GM12878 (cell line): ENCODE results near the gene C2orf80. TPM values are rescaled to one million over a fixed set of nuclear protein-coding genes. Genes with fewer than 3 reads are reported as not detected.

Experiments used
- NR2F1 ChIP-seq: fragments of 450-650 bp; conservative IDR thresholded peaks from 2 replicates; pipeline ENCODE4 v1.6.1; 2017; ENCODE audit warnings: mild to moderate bottlenecking
- PRDM15 ChIP-seq: fragments of 450-650 bp; formaldehyde crosslinking; IDR thresholded peaks from 2 replicates; pipeline ENCODE4 v1.4.0; 2020; ENCODE audit warnings: mild to moderate bottlenecking, moderate library complexity
- TAF1 ChIP-seq: IDR thresholded peaks from 2 replicates; pipeline ENCODE4 v1.6.1; 2011; ENCODE audit warnings: mild to moderate bottlenecking, low read depth, low read length, borderline replicate concordance
- ZNF592 ChIP-seq: fragments of 450-650 bp; IDR thresholded peaks from 2 replicates; pipeline ENCODE4 v1.6.1; 2017; ENCODE audit warnings: mild to moderate bottlenecking, moderate library complexity
- polyA plus RNA-seq, 11 experiments: library from polyadenylated mRNA; depleted of rRNA in 4 of 11; unstranded in 6 of 11; stranded (reverse) in 5 of 11; fragments of >200 nt; fragmentation: Nextera tagmentation in 4 of 11; fragmentation: Illumina TruSeq in 1 of 11; extraction: Ambion mirVana in 4 of 11; extraction: Trizol in 1 of 11; gene quantifications; 1 replicate in 1 of 11; 2 replicates in 10 of 11; pipeline versions ENCODE4 v1.2.1 to v1.2.3, GENCODE V29; 2011 to 2016; ENCODE audit warnings: inconsistent platforms in 2 of 11, missing spikeins in 2 of 11, low read depth in 1 of 11
- total RNA-seq, 4 experiments: library from RNA; depleted of rRNA in 3 of 4; stranded (reverse); fragments of >200 nt in 3 of 4; fragmentation: Illumina TruSeq in 1 of 4; extraction: Trizol in 1 of 4; gene quantifications; 2 replicates each; pipeline versions ENCODE4 v1.2.1 to v1.2.3, GENCODE V29; 2013 to 2021
- TF ChIP-seq, protein P1 (sequence below): fragments of 450-650 bp; formaldehyde crosslinking; IDR thresholded peaks from 2 replicates; pipeline ENCODE4 v1.5.0; 2022; ENCODE audit warnings: mild to moderate bottlenecking, missing genetic modification characterization

Gene C2orf80
- total and polyA plus RNA-seq, 10 of the 15 experiments (the other 5 are each of a cell fraction or from before 2014, with no cell fraction given): not detected

DNA sequence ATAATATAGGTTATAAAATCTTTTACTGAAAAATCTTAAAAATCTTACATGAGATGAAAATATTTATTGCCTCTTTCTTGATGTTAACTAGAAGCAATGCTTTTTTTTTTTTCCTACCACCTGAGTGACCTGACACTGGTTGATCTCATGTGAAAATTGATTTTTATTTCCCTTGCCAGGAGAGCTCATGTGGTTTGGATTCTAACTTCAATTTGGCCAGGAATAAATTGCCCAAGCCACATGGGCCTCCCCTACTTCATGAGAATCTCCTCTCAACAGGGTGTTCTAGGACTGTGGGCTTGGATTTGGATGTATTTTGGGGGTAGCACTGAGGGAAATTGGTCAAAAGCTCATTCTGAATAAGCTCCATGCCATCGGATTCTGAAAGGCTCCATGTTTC, 45.0 kb upstream of the C2orf80 start (continued):
- TF ChIP-seq, protein P1, sequence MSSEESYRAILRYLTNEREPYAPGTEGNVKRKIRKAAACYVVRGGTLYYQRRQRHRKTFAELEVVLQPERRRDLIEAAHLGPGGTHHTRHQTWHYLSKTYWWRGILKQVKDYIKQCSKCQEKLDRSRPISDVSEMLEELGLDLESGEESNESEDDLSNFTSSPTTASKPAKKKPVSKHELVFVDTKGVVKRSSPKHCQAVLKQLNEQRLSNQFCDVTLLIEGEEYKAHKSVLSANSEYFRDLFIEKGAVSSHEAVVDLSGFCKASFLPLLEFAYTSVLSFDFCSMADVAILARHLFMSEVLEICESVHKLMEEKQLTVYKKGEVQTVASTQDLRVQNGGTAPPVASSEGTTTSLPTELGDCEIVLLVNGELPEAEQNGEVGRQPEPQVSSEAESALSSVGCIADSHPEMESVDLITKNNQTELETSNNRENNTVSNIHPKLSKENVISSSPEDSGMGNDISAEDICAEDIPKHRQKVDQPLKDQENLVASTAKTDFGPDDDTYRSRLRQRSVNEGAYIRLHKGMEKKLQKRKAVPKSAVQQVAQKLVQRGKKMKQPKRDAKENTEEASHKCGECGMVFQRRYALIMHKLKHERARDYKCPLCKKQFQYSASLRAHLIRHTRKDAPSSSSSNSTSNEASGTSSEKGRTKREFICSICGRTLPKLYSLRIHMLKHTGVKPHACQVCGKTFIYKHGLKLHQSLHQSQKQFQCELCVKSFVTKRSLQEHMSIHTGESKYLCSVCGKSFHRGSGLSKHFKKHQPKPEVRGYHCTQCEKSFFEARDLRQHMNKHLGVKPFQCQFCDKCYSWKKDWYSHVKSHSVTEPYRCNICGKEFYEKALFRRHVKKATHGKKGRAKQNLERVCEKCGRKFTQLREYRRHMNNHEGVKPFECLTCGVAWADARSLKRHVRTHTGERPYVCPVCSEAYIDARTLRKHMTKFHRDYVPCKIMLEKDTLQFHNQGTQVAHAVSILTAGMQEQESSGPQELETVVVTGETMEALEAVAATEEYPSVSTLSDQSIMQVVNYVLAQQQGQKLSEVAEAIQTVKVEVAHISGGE (CRISPR knock-in tag): no peak
- TF ChIP-seq PRDM15 (CRISPR knock-in tag): no peak
- no peak for TF ChIP-seq ZNF592
- no peak for TF ChIP-seq TAF1
- no peak for TF ChIP-seq NR2F1
